ENCODE measurements around the gene ADCY2. TPM values are rescaled to one million over a fixed set of nuclear protein-coding genes. Genes with fewer than 3 reads are reported as not detected.

ADCY2 gene
- total and polyA plus RNA-seq, 2 of the 13 experiments (the other 11 are each of a cell fraction or from before 2014, with no cell fraction given): not detected

GRCh38 chr5:7846327-7846726 is 450.4 kb downstream of the ADCY2 start:
- Histone ChIP-seq H4K20me1 (ENCODE audit: insufficient read depth, low read length) (no peaks in the 10 kb centered on the region), H3K36me3 (replicated peaks in 1 of 2; ENCODE audit: control insufficient read depth in 1 of 2, insufficient read depth in 2 of 2, low read length in 2 of 2) (no peaks in the 10 kb centered on the region), H3K27me3 (ENCODE audit: control insufficient read depth in 1 of 2, insufficient read depth in 2 of 2, low read length in 2 of 2) (peaks cover 3 to 33% of the 10 kb centered on the region in 2 experiments; a peak in 3 of 5 replicates), H3K9ac (ENCODE audit: insufficient read depth, low read depth, low read length) (no peak overlapping the region), H3K27ac (ENCODE audit: extremely low read length, insufficient read depth, low read length) (no peak overlapping the region), H3K4me1 (ENCODE audit: insufficient read depth, low read length) (peaks cover 12% of the 10 kb centered on the region), H3K79me2 (ENCODE audit: insufficient read depth, low read length) (no peaks in the 10 kb centered on the region), H3K4me3 (replicated peaks in 1 of 3; ENCODE audit: insufficient read depth in 1 of 3, low read depth in 2 of 3, low read length in 3 of 3) (no peak overlapping the region), H2AFZ (ENCODE audit: low read length) (no peak overlapping the region), H3K9me3 (ENCODE audit: low read length) (no peaks in the 10 kb centered on the region), H3K4me2 (ENCODE audit: low read depth, low read length) (no peak overlapping the region)
- intact Hi-C loops (cut with micrococcal nuclease; ENCODE audit: unreplicated experiment): no loop called here
- ChIA-PET POLR2A (no interaction called here), CTCF (ENCODE audit: low intra/inter-chr PET ratio, low total read pairs) (no interaction called here)
- 7% methylated on average over 5 of the region's 5 CpGs for WGBS (ENCODE audit: low lambda C conversion rate)
- in situ Hi-C loops (cut with HindIII; ENCODE audit: extremely low pct_ligation_motif_present, low pct_unique_long_range_greater_than_20kb): no loop called here
- ATAC-seq (no peak), FAIRE-seq (no peak), DNase-seq (ENCODE audit: low spot score) (no peak)
- no TSS peak for BruUV-seq (replicated peaks)
- TF ChIP-seq ZSCAN22 (CRISPR knock-in tag; IDR thresholded peaks at IDR 0.05): no peak

- Histone ChIP-seq H3K4me3 (replicated peaks in 1 of 3; ENCODE audit: insufficient read depth in 1 of 3, low read depth in 2 of 3, low read length in 3 of 3) (no peak overlapping the region), H3K4me1 (ENCODE audit: insufficient read depth, low read length) (peaks cover 25% of the 10 kb centered on the region), H3K27me3 (ENCODE audit: control insufficient read depth in 1 of 2, insufficient read depth in 2 of 2, low read length in 2 of 2) (peaks cover 3 to 33% of the 10 kb centered on the region in 2 experiments; a peak in 3 of 5 replicates), H3K27ac (ENCODE audit: extremely low read length, insufficient read depth, low read length) (no peak overlapping the region), H3K4me2 (ENCODE audit: low read depth, low read length) (no peak overlapping the region), H3K9me3 (ENCODE audit: low read length) (no peaks in the 10 kb centered on the region), H4K20me1 (ENCODE audit: insufficient read depth, low read length) (no peaks in the 10 kb centered on the region), H2AFZ (ENCODE audit: low read length) (no peak overlapping the region), H3K79me2 (ENCODE audit: insufficient read depth, low read length) (no peaks in the 10 kb centered on the region), H3K36me3 (replicated peaks in 1 of 2; ENCODE audit: control insufficient read depth in 1 of 2, insufficient read depth in 2 of 2, low read length in 2 of 2) (no peaks in the 10 kb centered on the region), H3K9ac (ENCODE audit: insufficient read depth, low read depth, low read length) (no peak overlapping the region)
- CTCF ChIA-PET (ENCODE audit: low intra/inter-chr PET ratio, low total read pairs): no interaction called here
- in situ Hi-C loops (cut with HindIII; ENCODE audit: extremely low pct_ligation_motif_present, low pct_unique_long_range_greater_than_20kb): no loop called here
- FAIRE-seq (no peak), DNase-seq (ENCODE audit: low spot score) (no peak), ATAC-seq (no peak)
- TF ChIP-seq PBX3 (CRISPR knock-in tag; IDR thresholded peaks at IDR 0.05; ENCODE audit: borderline replicate concordance) (no peak), BCL6 (CRISPR knock-in tag; IDR thresholded peaks at IDR 0.05) (no peak), ZNF614 (CRISPR knock-in tag; IDR thresholded peaks at IDR 0.05; ENCODE audit: borderline replicate concordance) (no peak), CSRNP2 (CRISPR knock-in tag; conservative IDR thresholded peaks at IDR 0.05; ENCODE audit: low read depth) (no peak), KMT2B (CRISPR knock-in tag; IDR thresholded peaks at IDR 0.05) (no peak), LRRFIP1 (CRISPR knock-in tag; conservative IDR thresholded peaks at IDR 0.05) (no peak), ZNF263 (CRISPR knock-in tag; IDR thresholded peaks at IDR 0.05) (no peak), IKZF5 (CRISPR knock-in tag; IDR thresholded peaks at IDR 0.05) (no peak), NFRKB (IDR thresholded peaks at IDR 0.05) (no peak), ZNF790 (CRISPR knock-in tag; IDR thresholded peaks at IDR 0.05; ENCODE audit: borderline replicate concordance) (no peak)
- intact Hi-C loops (cut with micrococcal nuclease; ENCODE audit: unreplicated experiment): no loop called here
- WGBS (ENCODE audit: low lambda C conversion rate): 6% methylated on average over 2 of the region's 2 CpGs
- POLR2A ChIA-PET: no interaction called here
- BruUV-seq (replicated peaks): no TSS peak
These were observed 452.4 kb downstream of the ADCY2 start for GRCh38 chr5:7848296-7848695.
